Motor neuron (in vitro differentiated cells): Measurements from ENCODE around the gene SERPINE2. TPM values are rescaled to one million over a fixed set of nuclear protein-coding genes. Genes with fewer than 3 reads are reported as not detected.
"Not testable (repeated sequence)": the region's sequence is repeated elsewhere in the genome, so short reads cannot be mapped to it uniquely, and the experiment has no call there.

Experiments
- ATAC-seq, 8 experiments: fragments of 200-7000 bp; cut with Tn5 transposase; replicated peaks in 6 of 8; 2 replicates each; pipeline ENCODE4 v1.8.0; 2021; ENCODE audit warnings: mild to moderate bottlenecking in 8 of 8, moderate library complexity in 8 of 8
- H3K27ac ChIP-seq, 2 donors: fragments of 250-450 bp; sonication (Bioruptor Pico); 2 replicates each; pipeline ENCODE4 v1.9.0; 2021; ENCODE audit warnings: antibody characterized with exemption in 2 of 2, mild to moderate bottlenecking in 2 of 2, moderate library complexity in 1 of 2
- H3K4me1 ChIP-seq, 2 donors: fragments of 250-450 bp; sonication (Bioruptor Pico); replicated peaks in 1 of 2; 2 replicates each; pipeline ENCODE4 v1.6.1; 2021; ENCODE audit warnings: antibody characterized with exemption in 2 of 2, mild to moderate bottlenecking in 2 of 2, moderate library complexity in 1 of 2
- H3K4me3 ChIP-seq, 5 donors: fragments of 250-450 bp; sonication (Bioruptor Pico); 2 replicates each; pipeline ENCODE4 v1.9.0; 2021; ENCODE audit warnings: antibody characterized with exemption in 5 of 5, mild to moderate bottlenecking in 5 of 5, moderate library complexity in 4 of 5
- WGBS, 10 experiments: fragments of 450-650 bp; shearing (Covaris generic); methylation state at CpG; one replicate each; pipeline ENCODE4 v1.0.0; 2022; 5-methylcytosine and 5-hydroxymethylcytosine counted together
- in situ Hi-C, 9 experiments: fragments of 400-800 bp; cut with MboI; loops; one replicate each; pipeline ENCODE4 v1.15.0; 2021; ENCODE audit warnings: low sequenced_read_pairs in 9 of 9, low pct_unique_long_range_greater_than_20kb in 2 of 9; ENCODE audit not compliant: unreplicated experiment in 9 of 9
- total RNA-seq, 8 experiments: library from RNA; unstranded; fragments of 300-600 nt; gene quantifications; 2 replicates each; pipeline versions ENCODE4 v1.2.3 to v1.2.4, GENCODE V29; 2022

SERPINE2 gene
- total RNA-seq, 8 experiments from 2014 or later: 11.9 to 271 (median 53.6) TPM

GRCh38 chr2:224023188-224023587 is 15.9 kb downstream of the SERPINE2 start:
- peak in 4 of 8 experiments; percentile 25 to 89 (median 54) for ATAC-seq
- no peak overlapping the region for H3K27ac ChIP-seq
- H3K4me1 ChIP-seq: peaks cover 0 to 9% of the 10 kb centered on the region in 2 donors
- WGBS, 10 experiments: 0 to 89% (median 82%) methylated on average over 1 of the region's 1 CpG; no CpG with 5 or more reads in 5 of the 10 experiments
- H3K4me3 ChIP-seq: no peak overlapping the region
- in situ Hi-C loops: no loop called here

DNA sequence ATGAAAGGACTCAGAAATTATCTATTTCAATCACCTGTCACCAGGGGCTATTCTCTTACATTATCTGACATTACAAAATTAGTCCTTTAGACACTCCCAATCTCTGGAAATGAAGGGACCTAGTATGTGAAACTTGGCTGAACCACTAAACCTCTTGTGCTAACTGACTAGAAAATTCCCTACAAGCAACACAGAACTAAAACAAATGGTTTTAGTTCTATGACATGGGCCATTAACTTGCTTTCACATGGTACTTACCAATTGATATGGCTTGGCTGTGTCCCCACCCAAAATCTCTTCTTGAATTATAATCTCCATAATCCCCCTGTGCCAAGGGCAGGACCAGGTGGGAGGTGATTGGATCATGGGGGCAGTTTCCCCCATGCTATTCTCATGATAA is 16.6 kb downstream of the SERPINE2 start:
- Histone ChIP-seq H3K27ac (no peak overlapping the region), H3K4me1 (peaks cover 0 to 13% of the 10 kb centered on the region in 2 donors), H3K4me3 (no peak overlapping the region)
- in situ Hi-C loops: no loop called here
- ATAC-seq: peak in 2 of 8 experiments; percentile 17 to 55

- Histone ChIP-seq H3K4me3 (no peak overlapping the region), H3K27ac (no peak overlapping the region), H3K4me1 (peaks cover 0 to 13% of the 10 kb centered on the region in 2 donors)
- in situ Hi-C loops: no loop called here
- WGBS, 10 experiments: 0 to 82% (median 61%) methylated on average over 1 to 3 of the region's 3 CpGs
- peak in 2 of 8 experiments; percentile 50 to 69 for ATAC-seq
Measured at GRCh38 chr2:224020523-224020922, 18.6 kb downstream of the SERPINE2 start.

GRCh38 chr2:224017957-224018356 is 21.1 kb downstream of the SERPINE2 start:
- WGBS, 10 experiments: 0 to 71% (median 20%) methylated on average over 1 to 4 of the region's 4 CpGs; no CpG with 5 or more reads in 3 of the 10 experiments

GRCh38 chr2:224016963-224017362 is 22.1 kb downstream of the SERPINE2 start:
- in situ Hi-C loops: no loop called here
- Histone ChIP-seq H3K27ac (no peak overlapping the region), H3K4me3 (no peak overlapping the region), H3K4me1 (peaks cover 0 to 13% of the 10 kb centered on the region in 2 donors)
- WGBS, 10 experiments: 0 to 100% (median 85%) methylated on average over 1 to 2 of the region's 3 CpGs
- ATAC-seq: no peak

More at GRCh38 chr2:224017957-224018356, 21.1 kb downstream of the SERPINE2 start:
- no peak overlapping the region for H3K27ac ChIP-seq
- peaks cover 0 to 13% of the 10 kb centered on the region in 2 donors for H3K4me1 ChIP-seq
- in situ Hi-C loops: no loop called here
- peak in 5 of 8 experiments; percentile 12 to 62 (median 41) for ATAC-seq
- no peak overlapping the region for H3K4me3 ChIP-seq

DNA sequence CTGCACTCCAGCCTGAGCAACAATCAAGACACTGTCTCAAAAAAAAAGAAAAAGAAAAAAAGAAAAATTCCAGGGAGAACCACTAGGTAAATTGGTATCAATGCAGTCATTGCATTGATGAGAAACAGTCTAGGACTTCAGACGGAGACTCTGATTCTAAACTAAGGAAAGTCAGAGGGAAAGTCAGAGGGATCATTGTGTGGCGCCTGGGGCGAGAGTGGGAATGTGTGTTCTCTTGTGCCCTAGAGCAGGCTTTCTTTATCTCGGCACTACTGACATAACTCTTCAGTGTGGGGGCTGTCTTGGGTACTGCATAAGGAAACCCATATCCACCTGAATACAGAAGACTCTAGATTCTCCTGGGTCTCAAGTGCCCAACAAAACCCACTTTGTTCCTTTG is 24.8 kb downstream of the SERPINE2 start:
- 75 to 100% (median 87%) methylated on average over 2 to 4 of the region's 4 CpGs; no CpG with 5 or more reads in 4 of the 10 experiments for WGBS, 10 experiments
- Histone ChIP-seq H3K27ac (no peak overlapping the region), H3K4me3 (no peak overlapping the region), H3K4me1 (peaks cover 0 to 5% of the 10 kb centered on the region in 2 donors)
- peak in 1 of 8 experiments; percentile 46 for ATAC-seq
- in situ Hi-C loops: no loop called here

GRCh38 chr2:224011837-224012236 is 27.2 kb downstream of the SERPINE2 start:
- 80 to 100% (median 93%) methylated on average over 1 of the region's 1 CpG; no CpG with 5 or more reads in 5 of the 10 experiments for WGBS, 10 experiments
- H3K4me3 ChIP-seq: no peak overlapping the region
- no peak for ATAC-seq
- in situ Hi-C loops: no loop called here
- no peak overlapping the region for H3K27ac ChIP-seq
- no peaks in the 10 kb centered on the region for H3K4me1 ChIP-seq

DNA sequence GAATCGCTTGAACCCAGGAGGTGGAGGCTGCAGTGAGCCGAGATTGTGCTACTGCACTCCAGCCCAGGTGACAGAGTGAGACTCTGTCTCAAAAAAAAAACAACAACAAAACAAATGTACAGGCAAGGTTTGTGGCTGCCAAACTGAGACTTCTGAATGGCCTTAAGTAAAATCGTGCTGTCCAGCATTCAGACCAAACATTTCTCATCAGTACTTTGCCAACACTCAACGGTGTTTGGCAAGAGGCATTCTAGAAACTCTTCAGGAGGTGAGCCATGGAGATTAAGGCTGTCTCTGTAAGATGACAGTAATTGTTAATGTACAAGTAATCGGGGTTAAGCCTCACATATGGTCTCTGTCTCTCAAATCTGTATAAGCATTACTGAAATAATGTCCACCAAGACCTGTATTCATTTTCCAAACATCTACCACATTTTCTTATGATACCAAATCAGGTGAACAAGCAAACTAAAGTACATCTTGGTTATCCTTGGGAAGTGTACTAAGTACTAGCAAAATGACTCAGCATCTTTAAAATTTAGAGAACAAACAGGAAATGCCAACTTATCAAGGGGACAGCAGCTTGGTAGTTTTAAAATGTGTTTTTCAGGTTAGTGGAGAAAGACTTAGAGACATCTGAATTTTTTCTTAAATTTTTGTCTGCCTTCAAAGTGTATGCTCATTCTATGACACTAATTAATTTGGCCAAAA is 29.3 kb downstream of the SERPINE2 start:
- WGBS, 10 experiments: 67 to 94% (median 83%) methylated on average over 1 to 5 of the region's 5 CpGs; no CpG with 5 or more reads in 3 of the 10 experiments
- in situ Hi-C loops: no loop called here
- no peak for ATAC-seq
- Histone ChIP-seq H3K27ac (no peak overlapping the region), H3K4me1 (no peaks in the 10 kb centered on the region), H3K4me3 (no peak overlapping the region)

- ATAC-seq: peak in 2 of 8 experiments; percentile 47 to 73
- 45 to 80% (median 62%) methylated on average over 1 to 9 of the region's 12 CpGs; no CpG with 5 or more reads in 5 of the 10 experiments for WGBS, 10 experiments
- Histone ChIP-seq H3K27ac (no peak overlapping the region), H3K4me3 (no peak overlapping the region), H3K4me1 (no peaks in the 10 kb centered on the region)
- in situ Hi-C loops: no loop called here
Measured at GRCh38 chr2:224008702-224009261, 30.3 kb downstream of the SERPINE2 start.

- in situ Hi-C loops: no loop called here
- H3K4me3 ChIP-seq: no peak overlapping the region
- ATAC-seq: no peak
- no peaks in the 10 kb centered on the region for H3K4me1 ChIP-seq
- no peak overlapping the region for H3K27ac ChIP-seq
- 73 to 97% (median 82%) methylated on average over 1 to 13 of the region's 16 CpGs for WGBS, 10 experiments
Measured at GRCh38 chr2:224004105-224004695, 34.9 kb downstream of the SERPINE2 start.

DNA sequence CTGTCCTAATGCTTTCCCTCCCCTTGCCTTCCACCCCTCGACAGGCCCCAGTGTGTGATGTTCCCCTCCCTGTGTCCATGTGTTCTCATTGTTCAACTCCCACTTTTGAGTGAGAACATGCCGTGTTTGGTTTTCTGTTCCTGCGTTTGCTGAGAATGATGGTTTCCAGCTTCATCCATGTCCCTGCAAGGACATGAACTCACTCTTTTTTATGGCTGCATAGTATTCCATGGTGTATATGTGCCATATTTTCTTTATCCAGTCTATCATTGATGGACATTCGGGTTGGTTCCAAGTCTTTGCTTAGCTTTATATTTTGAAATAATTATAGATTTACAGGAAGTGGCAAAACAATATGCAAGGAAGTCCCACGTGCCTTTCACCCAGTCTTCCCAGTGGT is 38.4 kb downstream of the SERPINE2 start:
- H3K4me1 ChIP-seq, H3K4me3 ChIP-seq, ATAC-seq, in situ Hi-C loops, H3K27ac ChIP-seq: not testable (repeated sequence)
- WGBS, 10 experiments: 83 to 100% (median 100%) methylated on average over 1 to 3 of the region's 5 CpGs; no CpG with 5 or more reads in 3 of the 10 experiments

- in situ Hi-C loops: loop anchor here (10.0 to 25.0 kb wide), 3 partner anchors 262 to 287 kb away; no protein-coding TSS in a partner anchor
Measured at GRCh38 chr2:223999862-224000261, 39.2 kb downstream of the SERPINE2 start.

DNA sequence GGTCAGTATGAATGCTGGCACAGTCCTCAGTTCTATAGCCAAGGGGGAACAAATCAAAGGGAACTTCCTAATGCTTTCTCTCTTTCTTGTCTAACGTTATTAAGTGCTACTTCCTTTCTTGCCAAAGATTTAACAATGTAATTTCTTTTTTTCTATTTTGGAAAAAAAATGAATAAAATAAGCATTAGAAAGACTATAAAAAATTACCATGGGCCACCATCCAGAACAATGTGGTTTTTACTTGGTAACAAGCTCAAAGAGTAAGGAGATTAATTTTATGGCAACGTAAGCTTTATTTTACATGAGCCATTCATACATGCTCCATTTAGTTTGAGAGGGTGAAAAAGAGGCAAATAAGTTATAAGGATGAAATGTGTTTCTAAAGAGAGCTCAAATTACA is 40.1 kb downstream of the SERPINE2 start:
- no peak overlapping the region for H3K4me3 ChIP-seq
- 0 to 100% (median 84%) methylated on average over 1 to 2 of the region's 2 CpGs for WGBS, 10 experiments
- ATAC-seq: peak in 1 of 8 experiments; percentile 44
- in situ Hi-C loops: loop anchor here (10.0 to 25.0 kb wide), 3 partner anchors 263 to 288 kb away; no protein-coding TSS in a partner anchor
- peaks cover 0 to 10% of the 10 kb centered on the region in 2 donors for H3K4me1 ChIP-seq
- H3K27ac ChIP-seq: no peak overlapping the region

More at GRCh38 chr2:223999862-224000261, 39.2 kb downstream of the SERPINE2 start:
- Histone ChIP-seq H3K4me1 (peaks cover 0 to 6% of the 10 kb centered on the region in 2 donors), H3K4me3 (no peak overlapping the region), H3K27ac (no peak overlapping the region)
- ATAC-seq: no peak
- WGBS, 10 experiments: 87 to 100% (median 95%) methylated on average over 1 to 6 of the region's 11 CpGs; no CpG with 5 or more reads in 5 of the 10 experiments
